Epidermal melanocyte (primary cell): Measurements from ENCODE around the gene EBLN1.
A peak's percentile ranks its signal among the peaks of the same experiment; 100 is the strongest.

ENCODE experiments used
- DNase-seq: peaks from one replicate; pipeline ENCODE4 v3.0.0; 2011; ENCODE audit warnings: low spot score; ENCODE audit not compliant: insufficient read length

The EBLN1 gene

GRCh38 chr10:22217842-22218241 is at the start of gene EBLN1:
TSS of gene EBLN1 (minus strand) at chr10:22218015. CDS start at chr10:22209983, 8,032 bp downstream.
- DNase-seq: no peak

- no peak for DNase-seq
These were observed 48.2 kb upstream of the EBLN1 start for GRCh38 chr10:22265839-22266537.

- DNase-seq: no peak
These were observed 45.3 kb upstream of the EBLN1 start for GRCh38 chr10:22263106-22263505.

- DNase-seq: no peak
These were observed 41.5 kb upstream of the EBLN1 start for GRCh38 chr10:22259280-22259679.

- no peak for DNase-seq
These were observed 40.7 kb upstream of the EBLN1 start for GRCh38 chr10:22258471-22258870.

GRCh38 chr10:22253580-22253882 is 35.7 kb upstream of the EBLN1 start:
- no peak for DNase-seq

- no peak for DNase-seq
These were observed 35.2 kb upstream of the EBLN1 start for GRCh38 chr10:22252801-22253579.

GRCh38 chr10:22252224-22252800 is 34.5 kb upstream of the EBLN1 start:
- no peak for DNase-seq

- DNase-seq: no peak
These were observed 34.0 kb upstream of the EBLN1 start for GRCh38 chr10:22251751-22252223.

GRCh38 chr10:22250897-22251660 is 33.3 kb upstream of the EBLN1 start:
- DNase-seq: no peak

- DNase-seq: no peak
These were observed 29.8 kb upstream of the EBLN1 start for GRCh38 chr10:22247636-22248035.

GRCh38 chr10:22246680-22247391 is 29.0 kb upstream of the EBLN1 start:
- no peak for DNase-seq

- DNase-seq: no peak
These were observed 27.8 kb upstream of the EBLN1 start for GRCh38 chr10:22245567-22245966.

GRCh38 chr10:22244855-22245254 is 27.0 kb upstream of the EBLN1 start:
- DNase-seq: no peak

GRCh38 chr10:22244001-22244400 is 26.2 kb upstream of the EBLN1 start:
- no peak for DNase-seq

- no peak for DNase-seq
These were observed 25.5 kb upstream of the EBLN1 start for GRCh38 chr10:22243321-22243720.

GRCh38 chr10:22231260-22231659 is 13.4 kb upstream of the EBLN1 start:
- no peak for DNase-seq

- DNase-seq: peak; percentile 28
These were observed 12.5 kb upstream of the EBLN1 start for GRCh38 chr10:22230158-22230833.

- no peak for DNase-seq
These were observed 12.0 kb upstream of the EBLN1 start for GRCh38 chr10:22229802-22230157.

GRCh38 chr10:22228943-22229801 is 11.4 kb upstream of the EBLN1 start:
- peak; percentile 65 for DNase-seq
